Loucy (cell line): ENCODE data around the gene GSTA3.
"Not testable (repeated sequence)": the region's sequence is repeated elsewhere in the genome, so short reads cannot be mapped to it uniquely, and the experiment has no call there.

ENCODE experiments used
- EZH2phosphoT487 ChIP-seq: fragments of 200-600 bp; IDR thresholded peaks from 2 replicates; pipeline ENCODE4 v1.6.1; 2018; ENCODE audit warnings: antibody characterized with exemption, mild to moderate bottlenecking, moderate library complexity, borderline replicate concordance
- TF ChIP-seq, protein P1 (sequence below): fragments of 200-600 bp; sonication (generic); conservative IDR thresholded peaks from 2 replicates; pipeline ENCODE4 v1.5.1; 2014; ENCODE audit warnings: mild to moderate bottlenecking, antibody characterized with exemption, low read length

- TF ChIP-seq, protein P1, sequence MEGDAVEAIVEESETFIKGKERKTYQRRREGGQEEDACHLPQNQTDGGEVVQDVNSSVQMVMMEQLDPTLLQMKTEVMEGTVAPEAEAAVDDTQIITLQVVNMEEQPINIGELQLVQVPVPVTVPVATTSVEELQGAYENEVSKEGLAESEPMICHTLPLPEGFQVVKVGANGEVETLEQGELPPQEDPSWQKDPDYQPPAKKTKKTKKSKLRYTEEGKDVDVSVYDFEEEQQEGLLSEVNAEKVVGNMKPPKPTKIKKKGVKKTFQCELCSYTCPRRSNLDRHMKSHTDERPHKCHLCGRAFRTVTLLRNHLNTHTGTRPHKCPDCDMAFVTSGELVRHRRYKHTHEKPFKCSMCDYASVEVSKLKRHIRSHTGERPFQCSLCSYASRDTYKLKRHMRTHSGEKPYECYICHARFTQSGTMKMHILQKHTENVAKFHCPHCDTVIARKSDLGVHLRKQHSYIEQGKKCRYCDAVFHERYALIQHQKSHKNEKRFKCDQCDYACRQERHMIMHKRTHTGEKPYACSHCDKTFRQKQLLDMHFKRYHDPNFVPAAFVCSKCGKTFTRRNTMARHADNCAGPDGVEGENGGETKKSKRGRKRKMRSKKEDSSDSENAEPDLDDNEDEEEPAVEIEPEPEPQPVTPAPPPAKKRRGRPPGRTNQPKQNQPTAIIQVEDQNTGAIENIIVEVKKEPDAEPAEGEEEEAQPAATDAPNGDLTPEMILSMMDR, result not testable (repeated sequence)
- not testable (repeated sequence) for TF ChIP-seq EZH2phosphoT487
Measured at GRCh38 chr6:52919511-52919910, 10.0 kb upstream of the GSTA3 start.
